Measurements from ENCODE around the gene XKR7. TPM values are rescaled to one million over a fixed set of nuclear protein-coding genes. Genes with fewer than 3 reads are reported as not detected.
A peak's percentile ranks its signal among the peaks of the same experiment; 100 is the strongest.

Gene XKR7
- total and polyA plus RNA-seq, 10 of the 15 experiments (the other 5 are each of a cell fraction or from before 2014, with no cell fraction given): not detected

- no TSS peak for BruUV-seq (replicated peaks)
- RAD21 ChIA-PET (ENCODE audit: unreplicated experiment): no interaction called here
- ATAC-seq: peak; percentile 71
- Histone ChIP-seq H3K9ac (ENCODE audit: control insufficient read depth, insufficient read depth, low read length) (no peak overlapping the region), H3K4me1 (ENCODE audit: control insufficient read depth, insufficient read depth, low read length) (no peaks in the 10 kb centered on the region), H3K79me2 (ENCODE audit: control insufficient read depth, insufficient read depth, low read length) (no peaks in the 10 kb centered on the region), H3K27ac (ENCODE audit: control insufficient read depth, insufficient read depth) (no peak overlapping the region), H4K20me1 (ENCODE audit: control insufficient read depth, insufficient read depth) (no peaks in the 10 kb centered on the region), H3K4me3 (no peak overlapping the region), H3K9me3 (replicated peaks; ENCODE audit: control insufficient read depth, insufficient read depth, low read length) (no peaks in the 10 kb centered on the region), H3K27me3 (replicated peaks in 1 of 2; ENCODE audit: control insufficient read depth in 2 of 2, insufficient read depth in 2 of 2, low read length in 1 of 2) (no peaks in the 10 kb centered on the region; a peak in 1 of 4 replicates), H2AFZ (ENCODE audit: control insufficient read depth, low read depth, low read length) (no peak overlapping the region), H3K36me3 (ENCODE audit: control insufficient read depth in 2 of 2, insufficient read depth in 2 of 2, low read length in 1 of 2) (no peaks in the 10 kb centered on the region), H3K4me2 (ENCODE audit: control insufficient read depth, insufficient read depth) (no peak overlapping the region)
- POLR2A ChIA-PET: no interaction called here
- no peak for TF ChIP-seq GATAD2B (conservative IDR thresholded peaks at IDR 0.05; ENCODE audit: low read depth)
- TF ChIP-seq CBX5 (IDR thresholded peaks at IDR 0.05; ENCODE audit: low read depth): no peak
- TF ChIP-seq HCFC1 (IDR thresholded peaks at IDR 0.05; ENCODE audit: low read length): peak; percentile 38; the same call in 1 of the 2 replicates
- peak; percentile 53 for TF ChIP-seq SIX5 (IDR thresholded peaks at IDR 0.05; ENCODE audit: low read depth, low read length, severe bottlenecking)
- TF ChIP-seq POLR2AphosphoS2 (IDR thresholded peaks at IDR 0.05; ENCODE audit: low read depth, low read length): no peak
- no peak for TF ChIP-seq ZNF217 (IDR thresholded peaks at IDR 0.05)
- no peak for TF ChIP-seq NR2C1 (IDR thresholded peaks at IDR 0.05)
- TF ChIP-seq, protein P1, sequence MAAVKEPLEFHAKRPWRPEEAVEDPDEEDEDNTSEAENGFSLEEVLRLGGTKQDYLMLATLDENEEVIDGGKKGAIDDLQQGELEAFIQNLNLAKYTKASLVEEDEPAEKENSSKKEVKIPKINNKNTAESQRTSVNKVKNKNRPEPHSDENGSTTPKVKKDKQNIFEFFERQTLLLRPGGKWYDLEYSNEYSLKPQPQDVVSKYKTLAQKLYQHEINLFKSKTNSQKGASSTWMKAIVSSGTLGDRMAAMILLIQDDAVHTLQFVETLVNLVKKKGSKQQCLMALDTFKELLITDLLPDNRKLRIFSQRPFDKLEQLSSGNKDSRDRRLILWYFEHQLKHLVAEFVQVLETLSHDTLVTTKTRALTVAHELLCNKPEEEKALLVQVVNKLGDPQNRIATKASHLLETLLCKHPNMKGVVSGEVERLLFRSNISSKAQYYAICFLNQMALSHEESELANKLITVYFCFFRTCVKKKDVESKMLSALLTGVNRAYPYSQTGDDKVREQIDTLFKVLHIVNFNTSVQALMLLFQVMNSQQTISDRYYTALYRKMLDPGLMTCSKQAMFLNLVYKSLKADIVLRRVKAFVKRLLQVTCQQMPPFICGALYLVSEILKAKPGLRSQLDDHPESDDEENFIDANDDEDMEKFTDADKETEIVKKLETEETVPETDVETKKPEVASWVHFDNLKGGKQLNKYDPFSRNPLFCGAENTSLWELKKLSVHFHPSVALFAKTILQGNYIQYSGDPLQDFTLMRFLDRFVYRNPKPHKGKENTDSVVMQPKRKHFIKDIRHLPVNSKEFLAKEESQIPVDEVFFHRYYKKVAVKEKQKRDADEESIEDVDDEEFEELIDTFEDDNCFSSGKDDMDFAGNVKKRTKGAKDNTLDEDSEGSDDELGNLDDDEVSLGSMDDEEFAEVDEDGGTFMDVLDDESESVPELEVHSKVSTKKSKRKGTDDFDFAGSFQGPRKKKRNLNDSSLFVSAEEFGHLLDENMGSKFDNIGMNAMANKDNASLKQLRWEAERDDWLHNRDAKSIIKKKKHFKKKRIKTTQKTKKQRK (IDR thresholded peaks at IDR 0.05; ENCODE audit: low read depth, low read length): no peak
- no peak for TF ChIP-seq ETV6 (conservative IDR thresholded peaks at IDR 0.05 in 1 of 2, IDR thresholded peaks at IDR 0.05 in 1 of 2; ENCODE audit: borderline replicate concordance in 1 of 2, low read depth in 1 of 2)
- TF ChIP-seq MTA2 (IDR thresholded peaks at IDR 0.05; ENCODE audit: low read depth): no peak
- no peak for TF ChIP-seq HDAC2 (IDR thresholded peaks at IDR 0.05)
- no peak for TF ChIP-seq EGR1 (IDR thresholded peaks at IDR 0.05; ENCODE audit: borderline replicate concordance in 1 of 2, low read depth in 2 of 2, low read length in 2 of 2)
- intact Hi-C loops (cut with micrococcal nuclease; ENCODE audit: unreplicated experiment): no loop called here
- no peak for FAIRE-seq
- in situ Hi-C loops (cut with MboI): no loop called here
- SMC1A ChIA-PET (ENCODE audit: uncharacterized antibody, unreplicated experiment): no interaction called here
- CTCF ChIA-PET: interaction anchor here (0.8 to 1.2 kb wide), 3 partner anchors 21 to 158 kb away, joined by 3 to 4 read pairs (median 3); no protein-coding TSS in a partner anchor
- DNase-seq (ENCODE audit: low read depth, low spot score): no peak
Measured at GRCh38 chr20:32004963-32005362, 37.0 kb downstream of the XKR7 start.

Data from GM12878 (cell line).